ENCODE data around the gene MAP2K2.

The MAP2K2 gene

DNA sequence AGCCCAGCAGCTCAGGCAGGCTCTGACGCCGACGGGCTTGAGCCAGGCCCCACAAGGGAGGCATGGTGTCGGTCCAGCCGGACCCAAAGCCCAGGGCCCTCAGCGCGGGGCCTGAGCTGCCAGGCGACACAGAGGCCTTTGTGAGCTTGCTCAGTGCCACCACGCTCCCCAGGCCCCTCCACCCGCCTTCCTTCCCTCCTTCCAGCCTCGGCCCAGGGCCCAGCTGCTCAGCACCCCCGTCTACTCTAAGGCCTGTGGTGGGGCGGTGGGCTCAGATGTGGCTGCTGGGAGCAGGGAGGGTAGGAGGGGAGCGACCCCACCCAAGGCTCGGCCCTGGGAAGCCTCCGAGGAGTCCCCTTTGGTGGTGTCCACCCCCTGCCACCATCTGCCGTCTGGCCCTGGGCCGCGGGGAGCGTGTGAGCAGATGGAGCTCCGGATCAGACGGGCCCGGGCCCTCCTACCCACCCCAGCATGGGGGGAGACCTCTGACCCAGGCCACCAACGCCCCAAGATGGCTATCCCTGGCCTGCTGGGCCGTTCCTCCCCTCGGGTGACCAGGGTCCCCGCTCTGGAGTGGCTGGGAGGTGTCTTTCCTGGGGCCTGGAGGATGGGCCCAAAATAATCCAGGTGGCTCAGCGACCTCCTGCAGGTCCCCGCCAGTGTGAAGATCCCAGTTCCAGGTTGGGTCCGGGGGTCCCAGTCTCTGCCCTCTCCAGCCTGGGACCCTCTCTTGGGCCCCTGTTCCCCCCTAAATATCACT lies 65.0 kb downstream of the MAP2K2 start:
- no peak for DNase-seq

DNA sequence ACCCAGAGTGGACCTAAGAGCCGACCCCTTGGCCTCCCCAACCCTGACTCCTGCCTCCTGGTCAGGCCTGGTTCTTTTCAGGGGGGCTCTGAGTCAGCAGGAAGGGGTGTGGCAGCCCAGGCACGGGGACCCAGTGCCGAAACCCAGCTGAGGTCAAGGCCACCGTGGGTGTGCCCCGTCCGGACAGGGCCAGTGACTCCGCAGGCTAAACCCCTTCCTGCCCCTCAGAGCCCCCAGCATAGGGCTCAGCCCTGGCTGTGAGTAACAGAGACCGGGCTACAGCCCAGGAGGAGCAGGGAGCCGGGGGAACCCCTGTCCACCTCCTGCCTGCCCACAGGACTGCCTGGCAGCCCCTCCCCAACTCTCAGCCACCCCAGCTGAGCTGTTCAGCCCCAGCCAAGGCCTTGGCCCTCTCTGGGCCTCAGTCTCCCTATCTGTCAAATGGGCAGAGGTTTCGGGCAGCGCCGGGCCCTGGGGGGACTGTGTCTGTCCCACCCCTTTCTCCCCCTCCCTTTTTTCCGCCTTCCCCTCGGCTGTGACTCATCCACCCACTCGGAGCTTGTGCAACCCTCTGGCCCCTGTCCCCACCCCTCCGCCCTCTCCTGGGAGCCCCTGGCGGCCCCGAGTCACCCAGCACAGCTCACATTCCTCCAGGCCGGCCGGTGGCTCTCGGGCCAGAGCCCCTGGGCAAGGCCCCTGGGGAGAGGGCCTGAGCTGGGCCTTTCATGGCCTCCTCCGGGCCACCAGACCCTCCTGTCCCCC lies 65.8 kb downstream of the MAP2K2 start:
- DNase-seq, result no peak

DNA sequence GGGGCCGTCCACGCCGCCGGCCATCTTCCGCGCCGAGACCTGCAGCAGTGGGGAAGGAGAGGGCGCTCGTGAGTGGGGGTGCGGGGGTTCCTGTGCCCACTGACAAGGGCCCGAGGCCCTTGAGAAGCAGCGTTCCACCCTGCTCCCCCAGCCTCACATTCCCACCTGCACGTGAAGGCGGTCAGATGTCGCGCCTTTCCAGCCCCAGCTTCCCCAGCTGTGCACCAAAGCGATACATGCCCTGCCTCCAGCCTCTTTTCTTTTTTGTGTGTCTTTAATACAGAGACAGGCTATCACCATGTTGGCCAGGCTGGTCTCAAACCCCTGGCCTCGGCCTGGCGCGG lies 68.7 kb downstream of the MAP2K2 start:
- DNase-seq, result no peak

DNA sequence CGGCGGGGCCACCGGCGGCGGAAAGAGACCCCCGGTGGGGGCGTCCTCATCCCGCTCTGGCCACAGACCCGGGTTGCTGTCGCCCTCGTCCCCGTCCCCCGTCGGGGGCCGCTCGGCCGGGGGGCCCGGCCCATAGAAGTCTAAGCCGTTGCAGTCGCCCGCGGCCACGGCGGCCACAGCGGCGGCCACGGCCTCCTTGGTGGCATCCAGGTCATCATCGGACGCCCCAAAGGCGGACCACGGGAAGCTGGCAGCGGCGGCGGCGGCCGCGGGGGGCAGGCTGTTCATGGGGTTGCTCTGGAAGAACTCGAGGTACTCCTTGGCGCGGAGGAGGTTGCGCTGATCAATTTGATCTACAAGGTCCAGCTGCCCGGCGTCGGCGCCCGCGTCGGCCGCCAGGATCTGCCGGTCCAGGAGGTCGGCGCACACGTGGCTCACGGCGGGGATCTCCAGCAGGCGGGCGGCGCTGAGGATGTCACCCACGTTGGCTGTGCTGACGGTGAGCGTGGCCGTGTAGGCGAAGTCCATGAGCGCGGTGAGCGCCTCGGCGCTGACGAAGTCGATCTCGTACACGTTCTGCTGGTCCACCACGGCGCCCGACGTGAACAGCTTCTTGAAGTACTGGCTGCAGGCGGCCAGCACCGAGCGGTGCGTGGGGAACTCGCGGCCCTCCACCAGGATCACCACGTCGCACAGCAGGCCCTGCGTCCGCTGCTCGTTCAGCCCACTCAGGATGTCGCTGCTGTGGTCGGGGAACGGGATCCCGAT lies 69.3 kb downstream of the MAP2K2 start:
- DNase-seq, result no peak

DNA sequence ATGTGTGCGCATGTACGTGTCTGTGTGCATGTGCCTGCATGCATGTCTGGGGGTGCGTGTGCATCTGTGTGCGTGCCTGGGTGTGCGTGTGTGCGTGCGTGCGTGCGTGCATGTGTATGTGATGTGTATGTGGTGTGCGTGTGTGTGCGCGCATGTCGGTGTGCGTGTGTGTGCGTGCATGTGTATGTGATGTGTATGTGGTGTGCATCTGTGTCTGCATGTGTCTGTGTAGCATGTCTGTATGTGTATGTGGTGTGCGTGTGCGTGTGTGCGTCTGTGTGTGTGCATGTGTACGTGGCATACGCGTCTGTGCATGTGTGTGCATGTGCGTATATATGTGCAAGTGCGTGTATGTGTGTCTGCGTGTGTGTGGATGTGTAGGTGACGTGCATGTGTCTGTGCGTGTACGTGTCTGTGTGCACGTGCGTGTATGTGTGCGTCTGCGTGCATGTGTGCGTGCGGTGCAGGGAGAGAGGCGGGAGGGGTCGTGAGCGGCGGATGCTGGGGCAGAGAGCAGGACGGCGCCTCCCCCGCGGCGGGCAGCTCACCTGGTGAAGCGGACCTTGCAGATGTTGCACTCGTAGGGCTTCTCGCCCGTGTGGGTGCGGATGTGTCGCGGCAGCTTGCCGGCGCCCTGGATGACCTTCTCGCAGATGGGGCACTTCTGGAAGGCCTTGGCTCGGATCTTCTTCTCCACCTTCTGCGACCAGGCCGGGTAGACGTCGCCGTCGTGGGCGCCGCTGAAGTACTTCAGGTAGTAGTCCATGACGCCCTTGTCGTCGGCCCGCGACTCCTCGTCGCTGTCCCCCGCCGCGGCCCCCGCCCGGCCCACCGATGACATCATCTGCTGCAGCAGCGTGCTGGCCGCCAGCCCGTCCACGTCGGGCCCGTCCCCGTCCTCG lies 70.2 kb downstream of the MAP2K2 start:
- DNase-seq, result no peak

DNA sequence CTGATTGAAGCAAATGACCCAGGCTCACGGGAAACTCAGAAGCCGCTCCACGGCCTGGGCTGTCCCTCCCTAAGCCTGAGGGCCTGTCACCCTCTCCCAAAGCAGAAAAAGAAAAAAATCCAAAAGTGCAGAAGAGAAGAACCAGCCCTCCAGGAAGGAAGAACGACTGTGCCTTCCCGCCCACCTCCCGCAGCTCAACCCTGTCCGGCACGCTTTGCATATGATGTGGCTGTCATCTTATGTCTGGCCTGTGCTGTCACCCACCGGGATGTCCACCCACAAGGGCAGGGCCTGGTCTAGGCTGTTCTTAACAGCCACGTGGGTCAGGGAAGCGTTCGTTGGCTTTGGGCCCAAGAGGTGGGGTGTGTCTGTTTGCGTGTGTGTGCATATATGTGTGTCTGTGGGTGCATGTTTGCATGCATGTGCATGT lies 70.9 kb downstream of the MAP2K2 start:
- DNase-seq, result no peak

DNA sequence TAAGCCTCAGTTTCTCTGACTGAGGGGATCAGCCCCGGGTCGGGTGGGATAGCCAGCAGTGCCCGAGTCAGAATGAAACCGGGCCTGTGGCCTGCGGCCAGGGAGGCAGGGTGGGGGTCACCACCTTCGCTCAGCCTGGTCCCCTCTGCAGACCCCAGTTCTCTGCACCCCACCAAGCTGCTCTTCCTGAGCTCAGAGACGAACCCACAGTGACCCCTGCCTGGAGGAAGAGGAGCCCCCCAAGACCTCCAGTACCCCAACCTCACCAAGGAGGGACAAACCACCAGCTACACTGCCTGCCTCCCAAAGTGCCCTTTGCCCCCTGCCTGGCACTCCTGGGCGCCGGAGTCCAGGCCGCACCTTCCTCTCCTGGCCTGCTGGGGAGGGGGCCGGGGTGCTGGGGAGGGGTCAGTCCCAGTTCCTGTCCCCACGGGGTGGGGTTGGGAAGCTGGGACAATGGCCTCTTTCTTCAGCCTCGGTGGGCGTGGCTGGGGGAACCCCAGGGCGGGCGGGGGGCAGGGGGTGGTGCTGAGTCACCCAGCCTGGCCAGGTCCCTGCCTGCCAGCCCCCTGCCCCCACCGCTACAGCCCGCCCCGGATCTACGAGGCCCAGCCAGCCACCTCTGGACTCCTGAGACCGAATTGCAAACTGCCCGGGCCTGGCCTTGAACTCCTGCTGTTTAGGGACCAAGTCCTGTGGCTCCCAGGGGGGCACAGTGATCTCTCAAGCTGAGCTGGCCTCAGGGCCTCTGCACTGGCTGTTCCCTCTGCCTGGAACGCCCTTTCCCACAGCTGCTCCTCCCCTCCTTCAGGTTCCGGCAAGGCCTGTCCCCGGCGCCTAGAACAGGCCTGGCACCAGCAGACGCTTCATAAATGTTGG lies 71.6 kb downstream of the MAP2K2 start:
- no peak for DNase-seq

DNA sequence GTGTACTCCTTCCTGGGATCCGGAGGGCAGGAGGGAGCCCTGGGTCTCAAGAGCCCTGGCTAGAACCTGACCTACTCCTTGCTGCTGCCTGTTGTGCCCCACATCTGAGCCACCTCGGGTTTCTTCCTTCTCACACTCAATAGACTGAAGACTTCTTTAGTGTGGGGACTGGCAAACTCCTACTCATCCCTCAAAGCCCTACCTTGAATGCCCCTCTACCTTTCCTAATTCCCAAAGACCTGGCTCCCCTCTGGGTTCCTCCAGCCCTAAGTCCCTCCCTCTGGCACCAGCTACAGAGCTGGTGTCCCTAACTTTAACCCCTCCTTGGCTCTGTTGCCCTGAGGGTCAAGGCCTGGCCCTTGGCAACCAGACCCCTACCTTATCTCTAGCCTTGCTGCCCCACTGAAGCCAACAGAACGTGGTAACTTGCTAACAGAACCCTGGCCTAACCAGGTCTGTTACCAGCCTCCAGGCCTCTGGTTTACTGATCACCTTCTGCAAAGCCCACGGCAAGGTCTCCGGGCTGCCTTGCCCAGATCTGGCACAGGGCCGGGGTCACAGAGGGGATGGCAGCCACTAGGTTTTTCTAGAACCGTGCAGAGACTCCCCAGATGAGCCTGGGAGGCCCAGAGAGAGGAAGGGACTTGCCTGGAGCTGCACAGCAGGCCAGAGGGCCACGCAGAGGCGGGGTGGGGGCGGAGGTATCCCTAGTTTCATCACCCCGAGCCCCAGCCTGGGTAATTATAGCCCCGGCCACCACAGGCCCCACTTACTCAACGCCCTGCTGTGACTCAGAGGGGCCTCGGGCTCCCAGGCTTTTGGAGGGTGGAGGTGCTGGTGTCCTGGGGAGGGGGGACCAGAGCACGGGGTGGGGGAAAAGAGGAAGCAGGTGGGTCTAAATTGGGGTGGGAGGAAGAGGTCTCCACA lies 72.5 kb downstream of the MAP2K2 start:
- no peak for DNase-seq

DNA sequence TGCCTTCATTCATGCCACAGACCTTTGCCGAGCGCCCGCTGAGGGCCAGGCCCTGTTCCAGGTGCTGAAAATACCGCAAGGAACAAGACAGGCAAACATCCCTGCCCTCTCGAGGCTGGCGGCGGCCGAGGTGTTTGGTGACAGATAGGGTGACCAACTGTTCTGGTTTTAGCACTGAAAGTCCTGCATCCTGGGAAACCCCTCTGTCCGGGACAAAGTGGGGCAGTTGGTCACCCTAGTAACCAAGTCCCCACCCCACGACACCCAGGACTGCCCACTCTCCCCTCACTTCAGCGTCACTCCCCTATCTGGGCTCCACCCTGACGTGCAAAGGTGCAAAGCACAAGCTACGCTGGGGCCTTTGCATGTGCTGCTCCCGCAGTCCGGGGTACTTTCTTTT lies 74.5 kb downstream of the MAP2K2 start:
- DNase-seq, result no peak

DNA sequence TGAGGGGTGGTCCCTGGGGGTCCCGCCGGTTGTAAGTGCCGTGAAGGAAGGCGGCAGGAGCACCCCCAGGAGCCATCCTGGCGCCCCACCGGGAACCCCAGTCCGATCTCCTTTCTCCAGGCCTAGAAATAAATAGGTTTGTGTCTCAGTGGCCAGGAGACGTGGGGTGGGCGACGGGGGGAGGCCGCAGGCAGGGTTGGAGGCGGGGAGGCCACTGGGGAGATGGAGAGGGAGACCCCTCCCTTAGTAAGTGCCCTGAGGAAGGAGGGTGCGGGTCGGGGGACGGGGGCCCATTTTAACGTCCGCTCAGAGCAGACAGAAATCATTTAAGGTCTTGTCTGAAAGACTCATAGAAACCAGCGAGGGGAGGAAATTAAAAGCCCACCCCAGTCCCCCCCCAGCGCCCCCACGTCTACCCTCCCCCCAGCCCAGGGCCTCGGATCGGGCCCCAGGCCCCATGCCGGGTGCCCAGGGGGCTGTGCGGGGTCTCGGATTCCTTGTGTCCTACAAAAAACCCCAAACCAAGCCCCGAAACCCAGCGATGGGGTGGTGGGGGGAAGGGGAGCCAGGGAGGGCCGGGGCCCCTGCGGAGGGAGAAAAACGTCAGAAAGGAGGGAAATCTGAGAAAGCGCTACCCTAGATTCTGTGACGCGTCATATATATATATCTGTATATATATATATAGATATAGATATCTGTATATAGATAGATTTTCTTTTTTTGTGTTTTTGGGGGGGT lies 76.8 kb downstream of the MAP2K2 start:
- no peak for DNase-seq

DNA sequence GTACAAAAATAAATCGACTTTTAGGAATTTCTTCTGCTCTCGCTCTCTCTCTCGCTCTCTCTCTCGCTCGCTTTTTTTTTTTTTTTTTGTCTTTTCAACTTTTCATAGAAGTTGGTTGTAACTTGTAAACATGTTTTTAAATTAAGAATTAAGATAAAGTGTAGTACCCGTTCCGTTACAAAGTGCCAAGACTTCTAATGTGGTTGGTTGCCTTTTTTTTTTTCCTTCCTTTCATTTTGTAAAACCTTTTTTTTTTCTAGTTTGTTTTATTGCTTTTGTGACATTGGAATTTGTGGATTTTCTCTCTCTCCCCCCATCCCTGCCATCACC lies 77.6 kb downstream of the MAP2K2 start:
- DNase-seq, result no peak

DNA sequence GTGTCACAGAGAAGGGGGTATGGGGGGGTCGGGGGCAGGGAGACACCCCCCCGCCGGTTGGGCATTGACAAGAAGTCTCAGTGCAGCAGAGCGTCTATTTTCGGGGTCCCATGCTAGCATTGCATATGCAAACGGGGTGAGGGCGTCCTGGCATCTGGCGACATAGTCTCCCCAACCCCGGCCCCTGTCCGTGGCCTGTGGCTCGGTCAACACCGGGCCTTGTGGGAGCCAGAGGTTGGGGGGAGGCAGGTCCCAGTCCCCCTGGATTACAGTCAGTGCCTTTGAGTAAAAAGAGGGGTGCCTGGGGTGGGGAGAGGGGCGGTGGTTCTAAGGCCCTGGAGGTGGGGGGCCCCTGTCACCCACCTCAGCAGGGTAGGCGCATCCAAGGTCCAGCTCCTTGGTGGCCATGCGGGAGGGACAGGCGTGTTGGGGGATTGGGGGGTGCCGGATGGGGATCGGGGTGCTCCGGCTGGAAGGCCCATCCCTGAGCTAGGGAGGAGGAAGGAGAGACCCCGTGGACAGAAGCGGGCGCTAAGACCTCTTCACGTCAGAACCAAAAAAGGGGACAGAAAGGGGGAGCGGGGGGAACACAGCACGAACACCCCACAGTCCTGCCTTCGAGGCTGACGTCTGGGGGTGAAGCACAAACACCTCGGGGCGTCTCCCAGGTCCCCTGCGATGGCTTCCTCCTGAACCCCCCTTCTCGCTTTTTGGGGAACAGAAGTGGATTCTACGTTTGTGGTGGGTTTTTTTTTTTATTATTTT lies 78.1 kb downstream of the MAP2K2 start:
- no peak for DNase-seq

DNA sequence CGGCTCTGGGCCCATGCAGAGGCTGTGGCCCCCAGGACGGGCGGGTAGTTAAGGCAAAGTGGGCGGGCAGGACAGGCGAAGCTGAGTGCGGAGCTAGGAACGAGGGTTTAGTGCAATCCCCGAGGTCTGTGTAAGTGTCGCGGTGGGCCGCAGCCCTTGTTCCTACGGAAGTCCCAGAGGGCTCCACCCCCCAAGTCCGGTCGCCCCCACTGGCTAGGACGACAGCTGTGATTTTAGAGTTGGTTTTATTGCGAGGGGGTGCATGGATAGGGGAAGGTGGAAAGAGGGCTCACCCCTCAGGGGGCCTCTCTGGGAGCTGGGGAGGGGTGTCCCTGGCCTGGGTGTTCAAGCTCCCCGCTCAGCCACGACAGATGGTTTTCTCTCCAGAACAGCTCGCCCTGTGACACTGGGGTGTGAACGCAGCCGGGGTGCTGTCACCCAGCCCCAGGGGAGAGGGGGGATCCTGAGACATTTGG lies 78.9 kb downstream of the MAP2K2 start:
- DNase-seq, result no peak

DNA sequence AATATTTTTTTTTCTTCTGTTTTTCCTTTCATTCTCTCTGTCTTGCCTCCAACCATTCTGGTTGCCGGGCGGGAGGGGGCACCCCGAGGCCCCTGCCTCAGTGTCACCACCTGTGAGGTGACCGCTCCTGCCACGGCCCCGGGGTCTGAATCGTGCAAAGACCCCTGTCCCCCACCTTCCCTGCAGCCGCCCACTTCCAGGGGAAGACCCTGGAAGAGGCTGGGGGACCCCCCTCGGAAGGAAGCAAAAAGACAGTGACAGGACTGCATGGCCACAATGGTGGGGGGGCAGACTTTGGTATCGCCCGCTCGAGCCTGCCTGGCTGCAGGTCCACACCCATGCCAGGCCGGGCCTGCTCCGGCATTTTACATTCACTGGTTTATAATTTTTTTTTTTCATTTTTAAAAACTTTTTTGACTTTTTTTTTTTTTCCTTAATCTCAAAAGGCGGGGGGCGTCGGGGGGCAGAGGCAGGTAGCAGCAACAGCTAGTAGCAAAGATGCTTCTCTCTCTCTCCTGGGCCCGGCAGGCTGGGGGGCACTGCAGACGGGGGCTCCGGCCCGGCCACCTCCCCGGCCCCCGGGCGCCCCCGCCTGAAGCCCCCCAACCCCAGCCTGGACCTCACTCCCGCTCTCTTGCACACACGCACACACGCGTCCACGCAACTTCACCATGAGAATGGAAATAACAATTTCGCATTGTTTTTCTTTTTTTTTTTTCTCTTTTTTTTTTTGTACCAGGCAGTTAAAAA lies 79.8 kb downstream of the MAP2K2 start:
- no peak for DNase-seq

DNA sequence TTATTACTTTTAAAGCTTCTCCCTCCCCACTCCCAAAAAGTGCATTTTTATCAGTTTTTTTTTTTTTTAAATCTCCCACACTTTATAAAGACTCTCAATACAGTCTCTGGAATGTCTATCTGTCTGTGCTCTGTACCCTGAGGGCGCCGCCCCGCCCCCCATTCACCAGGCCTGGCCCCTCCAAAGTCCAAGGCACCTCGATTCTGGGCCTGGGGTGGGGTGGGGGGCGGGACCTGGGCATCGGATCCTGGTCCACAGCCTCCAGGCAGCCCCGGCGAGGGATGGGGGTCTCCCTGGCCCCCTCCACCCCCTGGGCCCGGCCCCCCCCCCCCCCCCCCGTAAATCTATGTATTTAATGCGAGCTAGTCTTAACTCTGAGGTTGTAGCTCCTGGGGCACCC lies 80.5 kb downstream of the MAP2K2 start:
- no peak for DNase-seq

DNA sequence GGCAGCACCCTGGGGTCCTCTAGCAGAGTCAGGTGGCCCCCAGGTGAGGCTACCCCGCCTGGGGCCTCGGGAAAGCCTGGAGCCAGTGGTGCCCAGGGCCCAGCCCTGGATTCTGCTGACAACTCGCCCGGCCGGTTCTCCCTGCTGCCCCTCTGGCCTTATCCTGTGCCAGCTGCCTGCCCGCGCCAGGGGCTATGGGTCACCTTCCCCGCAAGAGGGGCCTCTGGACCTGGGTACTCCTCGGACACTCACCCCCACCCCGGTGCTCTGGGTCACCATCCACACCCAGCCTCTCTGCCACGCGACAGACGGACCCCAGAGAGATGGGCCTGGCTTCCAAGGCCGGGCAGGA lies 81.2 kb downstream of the MAP2K2 start:
- DNase-seq, result no peak

DNA sequence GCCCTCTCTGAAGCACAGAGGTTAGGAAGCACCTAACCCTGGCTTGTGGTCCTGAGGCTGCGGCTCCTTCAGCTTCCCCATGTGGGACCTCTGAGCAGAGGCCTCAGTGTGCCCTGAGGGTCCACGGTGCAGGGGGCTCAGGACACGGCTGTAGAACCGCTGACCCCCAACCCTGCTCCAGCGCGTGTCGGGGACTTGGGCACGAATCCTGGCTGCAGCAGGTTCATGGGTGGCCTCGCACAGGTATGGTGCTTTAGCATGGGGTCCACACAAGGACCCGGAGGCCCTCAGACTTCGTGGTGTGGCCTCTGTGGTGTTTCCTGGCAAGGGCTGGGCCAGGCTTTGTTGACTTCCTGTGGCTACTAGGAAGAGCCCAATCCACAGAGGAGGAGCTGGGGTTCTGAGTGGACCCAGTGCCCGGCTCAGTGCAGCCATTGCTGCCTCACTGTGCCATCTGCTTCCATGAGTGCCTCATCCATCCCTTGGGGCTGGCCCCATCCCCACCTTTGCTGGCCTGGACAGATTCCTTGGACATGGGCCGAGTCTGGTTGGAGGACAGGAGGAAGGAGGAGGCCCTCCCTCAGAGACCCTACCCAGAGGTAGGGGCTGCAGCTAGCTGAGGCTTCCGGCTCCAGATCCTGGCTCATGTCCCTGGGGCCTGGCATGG lies 81.7 kb downstream of the MAP2K2 start:
- DNase-seq, result no peak

All from NK-92 treated with Interleukin-12 subunit alpha and Interleukin-12 subunit beta, amount 100 ng/mL, for 24 hours (cell line).